Heart left ventricle (tissue), 16 donors: ENCODE results near the gene PLD6. TPM values are rescaled to one million over a fixed set of nuclear protein-coding genes. Genes with fewer than 3 reads are reported as not detected.

Experiments used
- ATAC-seq, 4 donors: fragments of 200-7000 bp; cut with Tn5 transposase; one replicate each; pipeline ENCODE4 v1.9.1; 2020 to 2022; ENCODE audit warnings: moderate library complexity in 4 of 4, mild to moderate bottlenecking in 3 of 4, moderate number of reproducible peaks in 1 of 4
- DNase-seq, 5 donors: peaks; one replicate each; pipeline ENCODE4 v3.0.0-alpha.2; 2020
- H3K27ac ChIP-seq, 12 donors: fragments of 200-600 bp; sonication (generic) in 4 of 12; one replicate each; pipeline versions ENCODE4 v1.5.0 to v1.8.0; 2016 to 2022; ENCODE audit warnings: mild to moderate bottlenecking in 2 of 12
- H3K27me3 ChIP-seq, 9 donors: fragments of 200-600 bp; sonication (generic) in 2 of 9; one replicate each; pipeline versions ENCODE4 v1.5.1 to v1.8.0; 2016 to 2022; ENCODE audit warnings: mild to moderate bottlenecking in 3 of 9
- H3K36me3 ChIP-seq, 9 donors: fragments of 200-600 bp; sonication (generic) in 2 of 9; one replicate each; pipeline versions ENCODE4 v1.5.0 to v1.8.0; 2018 to 2022; ENCODE audit warnings: mild to moderate bottlenecking in 2 of 9
- H3K4me1 ChIP-seq, 12 donors: fragments of 200-600 bp; sonication (generic) in 4 of 12; one replicate each; pipeline versions ENCODE4 v1.5.0 to v1.8.0; 2016 to 2022; ENCODE audit warnings: mild to moderate bottlenecking in 3 of 12
- H3K4me3 ChIP-seq, 12 donors: fragments of 200-600 bp; sonication (generic) in 4 of 12; one replicate each; pipeline versions ENCODE4 v1.5.0 to v1.8.0; 2017 to 2022; ENCODE audit warnings: mild to moderate bottlenecking in 9 of 12, moderate library complexity in 4 of 12
- H3K9me3 ChIP-seq, 12 donors: fragments of 200-600 bp; sonication (generic) in 4 of 12; one replicate each; pipeline versions ENCODE4 v1.5.0 to v1.8.0; 2016 to 2022; ENCODE audit warnings: mild to moderate bottlenecking in 1 of 12
- CTCF ChIP-seq, 12 donors: fragments of 200-600 bp; sonication (generic) in 4 of 12; IDR thresholded peaks; one replicate each; pipeline versions ENCODE4 v1.5.0 to v1.8.0; 2018 to 2022; ENCODE audit warnings: antibody characterized with exemption in 12 of 12, mild to moderate bottlenecking in 5 of 12
- POLR2A ChIP-seq, 2 donors: fragments of 450-650 bp; IDR thresholded peaks; one replicate each; pipeline ENCODE4 v1.6.1; 2017; ENCODE audit warnings: antibody characterized with exemption in 2 of 2, mild to moderate bottlenecking in 2 of 2, moderate library complexity in 2 of 2
- WGBS, 4 donors: extraction: QIAGEN DNeasy Blood & Tissue Kit in 2 of 4; methylation state at CpG; one replicate each; pipeline versions ENCODE4 v1.1.5 to v1.1.7; 2013 to 2018; 5-methylcytosine and 5-hydroxymethylcytosine counted together
- intact Hi-C, 10 donors: fragments of 100-400 bp; cut with DNase I; formaldehyde crosslinking; loops; one replicate each; pipeline versions ENCODE4 v1.11.1 to v1.14.2; 2022
- polyA plus RNA-seq, 2 donors: library from polyadenylated mRNA; stranded (reverse); fragments of 200-250 nt; gene quantifications; one replicate each; pipeline ENCODE4 v1.2.3, GENCODE V29; 2013
- total RNA-seq, 9 donors: library from RNA; depleted of rRNA in 2 of 9; stranded (reverse); fragments of >200 nt in 2 of 9; fragmentation: NEBNext Ultra II Directional in 3 of 9; extraction: Animal tissue kit (Norgen Biotek cat#: 25700) in 3 of 9; gene quantifications; one replicate each; pipeline versions ENCODE4 v1.1.0 to v1.2.4, GENCODE V29; 2016 to 2023
- donor health status: ischemic (EF 13 %, LVEDD 7.1; RV severe dilation, severe dysfunction).
- donor health status: healthy with polysubstance abuse.
- donor health status: DM: no; HTN: yes; CAD: no.
- donor health status: DM: no; HTN: no; CAD: no.
- donor health status: ischemic (EF 25% LVEDD 6.9; RV normal size, moderate dysfunction).
- donor health status: ischemic (EF 25% LVEDD 5.7; RV mildly dilated, moderate dysfunction).
- donor health status: healthy.
- donor health status: DM: yes; HTN: yes; CAD: no.
- donor health status: ischemic (EF 35%, LVEDD 5.7; RV mildly dilated, moderate dysfunction).
- donor health status: nonischemic (EF 11% LVEDD 7.7; RV severe dilation, severe dysfunction).
- donor health status: DM: yes; HTN: yes; CAD: no.
- donor health status: PGD.
- donor health status: ischemic (EF 29% LVEDD 5.4; RV normal size, mild dysfunction).
- donor health status: nonischemic (EF 23%, LVEDD 6.1; RV moderate dilation, normal function).

Gene PLD6
- total and polyA plus RNA-seq, 11 donors: 3.8 to 11.8 (median 6.1) TPM

- H3K4me1 ChIP-seq: peaks cover 0 to 43% (median 28%) of the 10 kb centered on the region in 12 donors
- peak overlapping the region; percentile 57 to 86 (median 76) for H3K27ac ChIP-seq
- 33 to 40% (median 38%) methylated on average over 10 of the region's 10 CpGs for WGBS, 4 donors
- DNase-seq (peak in 1 of 5 donors; percentile 19), ATAC-seq (peak in 3 of 4 donors; percentile 13 to 34 (median 23))
- peak overlapping the region in 1 of 12 donors; percentile 3 for H3K4me3 ChIP-seq
- H3K9me3 ChIP-seq: no peaks in the 10 kb centered on the region
- H3K36me3 ChIP-seq: peaks cover 0 to 28% (median 24%) of the 10 kb centered on the region in 9 donors
- intact Hi-C loops: loop anchor here in 2 of 10 donors (2.0 to 5.0 kb wide), 2 partner anchors 37 to 40 kb away; no protein-coding TSS in a partner anchor
- no peaks in the 10 kb centered on the region for H3K27me3 ChIP-seq
- TF ChIP-seq POLR2A (IDR thresholded peaks at IDR 0.05) (no peak), CTCF (IDR thresholded peaks at IDR 0.05) (no peak)
These were observed 14.2 kb downstream of the PLD6 start for GRCh38 chr17:17191961-17192381.

- TF ChIP-seq POLR2A (IDR thresholded peaks at IDR 0.05): peak in 1 of 2 donors; percentile 14
- no peak for TF ChIP-seq CTCF (IDR thresholded peaks at IDR 0.05)
- Histone ChIP-seq H3K36me3 (peaks cover 0 to 34% (median 29%) of the 10 kb centered on the region in 9 donors), H3K27ac (peak overlapping the region; percentile 57 to 86 (median 76)), H3K9me3 (no peaks in the 10 kb centered on the region), H3K4me3 (peak overlapping the region in 1 of 12 donors; percentile 3), H3K4me1 (peaks cover 0 to 49% (median 32%) of the 10 kb centered on the region in 12 donors), H3K27me3 (no peaks in the 10 kb centered on the region)
- peak in 4 of 5 donors; percentile 49 to 82 (median 68) for DNase-seq
- intact Hi-C loops: loop anchor here in 2 of 10 donors (2.0 to 5.0 kb wide), 2 partner anchors 37 to 39 kb away; no protein-coding TSS in a partner anchor
- peak; percentile 75 to 83 (median 80) for ATAC-seq
- WGBS, 4 donors: 21 to 27% (median 24%) methylated on average over 11 of the region's 11 CpGs
These were observed 14.8 kb downstream of the PLD6 start for GRCh38 chr17:17191346-17191792.

- WGBS, 4 donors: 57 to 65% (median 62%) methylated on average over 7 of the region's 7 CpGs
- Histone ChIP-seq H3K27me3 (no peaks in the 10 kb centered on the region), H3K36me3 (peaks cover 0 to 44% (median 30%) of the 10 kb centered on the region in 9 donors), H3K27ac (peak overlapping the region in 10 of 12 donors; percentile 16 to 83 (median 76)), H3K9me3 (no peaks in the 10 kb centered on the region), H3K4me1 (peaks cover 0 to 61% (median 44%) of the 10 kb centered on the region in 12 donors), H3K4me3 (no peak overlapping the region)
- intact Hi-C loops: loop anchor here in 2 of 10 donors (2.0 to 5.0 kb wide), 2 partner anchors 38 to 39 kb away; no protein-coding TSS in a partner anchor
- TF ChIP-seq POLR2A (IDR thresholded peaks at IDR 0.05): no peak
- peak in 2 of 12 donors; percentile 6 for TF ChIP-seq CTCF (IDR thresholded peaks at IDR 0.05)
- ATAC-seq (peak; percentile 48 to 75 (median 62)), DNase-seq (peak in 2 of 5 donors; percentile 9 to 27)
These were observed 15.9 kb downstream of the PLD6 start for GRCh38 chr17:17190188-17190587.

GRCh38 chr17:17189559-17189958 is 16.6 kb downstream of the PLD6 start:
- WGBS, 4 donors: 47 to 63% (median 55%) methylated on average over 4 of the region's 4 CpGs
- no peak overlapping the region for H3K4me3 ChIP-seq
- peaks cover 0 to 48% (median 33%) of the 10 kb centered on the region in 9 donors for H3K36me3 ChIP-seq
- DNase-seq: no peak
- intact Hi-C loops: loop anchor here in 1 of 10 donors (10.0 kb wide), 1 partner anchor 45 kb away; the partner anchor contains the start of gene FLCN
- ATAC-seq: no peak
- peaks cover 0 to 67% (median 50%) of the 10 kb centered on the region in 12 donors for H3K4me1 ChIP-seq
- H3K27ac ChIP-seq: peak overlapping the region in 5 of 12 donors; percentile 2 to 82 (median 77)
- no peak for TF ChIP-seq POLR2A (IDR thresholded peaks at IDR 0.05)
- no peak for TF ChIP-seq CTCF (IDR thresholded peaks at IDR 0.05)
- H3K9me3 ChIP-seq: no peaks in the 10 kb centered on the region
- H3K27me3 ChIP-seq: no peaks in the 10 kb centered on the region
